ENCODE measurements around the gene PPP2R2B.
A peak's percentile ranks its signal among the peaks of the same experiment; 100 is the strongest.

The PPP2R2B gene

DNA sequence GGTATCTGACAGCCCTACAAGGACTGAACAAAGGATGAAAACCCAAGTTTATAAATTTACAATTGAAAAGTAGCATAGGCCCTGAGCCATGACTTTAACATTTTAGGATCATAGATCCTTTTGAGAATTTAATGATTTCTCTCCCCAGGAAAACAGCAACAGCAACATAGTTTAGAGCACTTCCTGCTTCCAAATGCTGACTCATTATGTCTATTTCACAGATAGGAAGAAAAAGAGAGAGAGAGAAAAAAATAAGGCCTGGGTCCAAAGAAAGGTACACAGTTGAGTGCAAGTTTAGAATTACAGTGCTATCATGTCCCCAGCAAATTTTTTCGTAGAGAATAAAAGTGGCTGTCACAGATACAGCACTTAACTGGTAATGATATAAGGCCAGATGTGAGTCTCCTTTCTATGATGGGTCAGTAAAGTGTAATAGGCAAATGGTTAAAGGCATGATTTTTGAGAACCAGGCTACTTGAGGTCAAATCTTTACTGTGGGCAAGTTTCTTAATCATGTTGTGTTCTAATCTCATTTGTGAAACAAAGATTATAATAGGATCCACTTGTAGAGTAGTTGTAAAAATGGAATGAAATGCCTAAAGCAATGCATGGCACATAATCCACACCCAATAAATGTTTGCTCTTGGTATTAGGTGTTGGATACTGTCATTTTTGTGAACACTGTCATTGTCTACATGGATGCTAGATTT is 12.3 kb upstream of the PPP2R2B start:
- peak overlapping the region; percentile 36 for H2BK15ac ChIP-seq (replicated peaks; ENCODE audit: low read depth)
- H3K23ac ChIP-seq (ENCODE audit: low read length), result no peak overlapping the region
- no peak overlapping the region for H3K4me3 ChIP-seq (ENCODE audit: low read length)
- no peak overlapping the region for H3K9ac ChIP-seq (ENCODE audit: low read length)
- DNase-seq, result no peak
- H3K18ac ChIP-seq (ENCODE audit: low read length), result peak overlapping the region; percentile 28
- no CpG with 5 or more reads among the region's 1 CpG for WGBS (ENCODE audit: extremely low coverage, insufficient coverage, low lambda C conversion rate)
- H3K27me3 ChIP-seq (ENCODE audit: insufficient read depth, low read length, poor library complexity), result no peaks in the 10 kb centered on the region
- no peak overlapping the region for H3K56ac ChIP-seq (ENCODE audit: low read length)
- H3K79me2 ChIP-seq (ENCODE audit: control insufficient read depth, insufficient read depth, low read length), result no peaks in the 10 kb centered on the region
- no peak overlapping the region for H2BK5ac ChIP-seq (ENCODE audit: low read length)
- no peak overlapping the region for H3K4me2 ChIP-seq (ENCODE audit: low read length)
- no peak overlapping the region for H2AK5ac ChIP-seq (ENCODE audit: low read length)
- no peak overlapping the region for H2BK120ac ChIP-seq (ENCODE audit: low read depth, low read length)
- H3K27ac ChIP-seq (ENCODE audit: low read depth, low read length), result no peak overlapping the region
- H3K4ac ChIP-seq (ENCODE audit: low read depth, low read length), result no peak overlapping the region
- no peaks in the 10 kb centered on the region for H3K79me1 ChIP-seq (ENCODE audit: low read length)
- H4K8ac ChIP-seq (ENCODE audit: low read depth, low read length), result no peak overlapping the region
- no peaks in the 10 kb centered on the region for H3K36me3 ChIP-seq (ENCODE audit: control insufficient read depth, insufficient read depth, low read length)
- no peak overlapping the region for H4K5ac ChIP-seq (ENCODE audit: low read length)
- H3K4me1 ChIP-seq (ENCODE audit: control insufficient read depth, low read depth, low read length), result peaks cover 3% of the 10 kb centered on the region

DNA sequence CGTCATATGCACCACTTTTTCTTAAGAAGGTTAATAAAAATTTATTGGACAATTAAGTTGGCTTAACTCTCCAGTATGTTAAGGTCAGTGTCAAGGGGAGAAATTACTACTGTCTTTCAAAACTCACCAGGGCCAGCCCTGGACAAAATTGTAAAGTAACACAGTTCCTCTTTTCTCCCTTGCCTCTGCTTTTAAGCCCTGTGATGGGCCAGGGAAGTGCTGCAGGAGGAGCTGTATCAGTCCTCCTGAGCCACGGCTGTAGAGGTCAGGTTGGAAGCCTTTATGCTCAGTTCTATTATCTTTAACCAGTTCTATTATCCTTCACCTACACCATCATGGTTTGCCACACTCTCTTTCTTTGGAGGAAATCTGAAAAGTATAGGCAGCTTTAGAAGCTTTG is 11.5 kb upstream of the PPP2R2B start:
- Histone ChIP-seq H3K18ac (ENCODE audit: low read length) (no peak overlapping the region), H3K27ac (ENCODE audit: low read depth, low read length) (no peak overlapping the region), H4K8ac (ENCODE audit: low read depth, low read length) (no peak overlapping the region), H3K79me2 (ENCODE audit: control insufficient read depth, insufficient read depth, low read length) (no peaks in the 10 kb centered on the region), H4K5ac (ENCODE audit: low read length) (no peak overlapping the region), H3K23ac (ENCODE audit: low read length) (no peak overlapping the region), H3K4me1 (ENCODE audit: control insufficient read depth, low read depth, low read length) (peaks cover 3% of the 10 kb centered on the region), H3K56ac (ENCODE audit: low read length) (no peak overlapping the region), H3K27me3 (ENCODE audit: insufficient read depth, low read length, poor library complexity) (no peaks in the 10 kb centered on the region), H3K79me1 (ENCODE audit: low read length) (no peaks in the 10 kb centered on the region), H2BK5ac (ENCODE audit: low read length) (no peak overlapping the region), H3K4ac (ENCODE audit: low read depth, low read length) (no peak overlapping the region), H3K4me2 (ENCODE audit: low read length) (no peak overlapping the region), H2BK120ac (ENCODE audit: low read depth, low read length) (no peak overlapping the region), H2AK5ac (ENCODE audit: low read length) (no peak overlapping the region), H2BK15ac (replicated peaks; ENCODE audit: low read depth) (no peak overlapping the region), H3K36me3 (ENCODE audit: control insufficient read depth, insufficient read depth, low read length) (no peaks in the 10 kb centered on the region), H3K4me3 (ENCODE audit: low read length) (no peak overlapping the region), H3K9ac (ENCODE audit: low read length) (no peak overlapping the region)
- DNase-seq, result no peak
- WGBS (ENCODE audit: extremely low coverage, insufficient coverage, low lambda C conversion rate), result no CpG with 5 or more reads among the region's 2 CpGs

DNA sequence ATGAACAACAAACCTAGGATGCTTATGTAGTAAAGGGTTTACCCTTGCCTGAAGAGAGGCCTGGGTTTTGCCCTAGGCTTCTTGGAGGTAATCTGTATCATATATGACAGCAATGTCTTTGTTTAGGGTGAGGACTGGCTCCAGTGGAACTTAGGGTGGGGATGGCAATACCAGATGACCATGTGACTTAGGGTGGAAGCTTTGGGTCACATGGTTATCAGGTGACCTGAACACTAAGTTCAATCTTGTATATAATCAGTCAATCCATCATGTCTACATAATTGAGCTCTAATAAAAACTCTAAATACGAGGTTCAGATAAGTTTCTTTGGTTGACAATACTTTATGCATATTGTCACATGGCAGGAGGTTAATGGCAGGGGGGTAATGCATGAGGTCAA is 10.6 kb upstream of the PPP2R2B start:
- H4K8ac ChIP-seq (ENCODE audit: low read depth, low read length), result no peak overlapping the region
- H3K79me2 ChIP-seq (ENCODE audit: control insufficient read depth, insufficient read depth, low read length), result no peaks in the 10 kb centered on the region
- H3K27ac ChIP-seq (ENCODE audit: low read depth, low read length), result no peak overlapping the region
- no peak overlapping the region for H3K56ac ChIP-seq (ENCODE audit: low read length)
- no peak overlapping the region for H2BK5ac ChIP-seq (ENCODE audit: low read length)
- H4K5ac ChIP-seq (ENCODE audit: low read length), result no peak overlapping the region
- H3K18ac ChIP-seq (ENCODE audit: low read length), result no peak overlapping the region
- no peak for DNase-seq
- no peak overlapping the region for H3K4ac ChIP-seq (ENCODE audit: low read depth, low read length)
- H3K36me3 ChIP-seq (ENCODE audit: control insufficient read depth, insufficient read depth, low read length), result no peaks in the 10 kb centered on the region
- no peak overlapping the region for H3K4me2 ChIP-seq (ENCODE audit: low read length)
- peaks cover 3% of the 10 kb centered on the region for H3K4me1 ChIP-seq (ENCODE audit: control insufficient read depth, low read depth, low read length)
- no peaks in the 10 kb centered on the region for H3K27me3 ChIP-seq (ENCODE audit: insufficient read depth, low read length, poor library complexity)
- no peak overlapping the region for H2BK15ac ChIP-seq (replicated peaks; ENCODE audit: low read depth)
- H2BK120ac ChIP-seq (ENCODE audit: low read depth, low read length), result no peak overlapping the region
- H2AK5ac ChIP-seq (ENCODE audit: low read length), result no peak overlapping the region
- no peaks in the 10 kb centered on the region for H3K79me1 ChIP-seq (ENCODE audit: low read length)
- no peak overlapping the region for H3K23ac ChIP-seq (ENCODE audit: low read length)
- H3K9ac ChIP-seq (ENCODE audit: low read length), result no peak overlapping the region
- H3K4me3 ChIP-seq (ENCODE audit: low read length), result no peak overlapping the region
- no CpG with 5 or more reads among the region's 1 CpG for WGBS (ENCODE audit: extremely low coverage, insufficient coverage, low lambda C conversion rate)

GRCh38 chr5:146888351-146888978 is 9.9 kb upstream of the PPP2R2B start:
- Histone ChIP-seq H2AK5ac (ENCODE audit: low read length) (no peak overlapping the region), H3K79me1 (ENCODE audit: low read length) (no peaks in the 10 kb centered on the region), H3K27ac (ENCODE audit: low read depth, low read length) (no peak overlapping the region), H3K56ac (ENCODE audit: low read length) (no peak overlapping the region), H3K36me3 (ENCODE audit: control insufficient read depth, insufficient read depth, low read length) (no peaks in the 10 kb centered on the region), H3K9ac (ENCODE audit: low read length) (no peak overlapping the region), H3K4me2 (ENCODE audit: low read length) (no peak overlapping the region), H2BK5ac (ENCODE audit: low read length) (no peak overlapping the region), H3K79me2 (ENCODE audit: control insufficient read depth, insufficient read depth, low read length) (no peaks in the 10 kb centered on the region), H3K4ac (ENCODE audit: low read depth, low read length) (no peak overlapping the region), H2BK120ac (ENCODE audit: low read depth, low read length) (no peak overlapping the region), H3K27me3 (ENCODE audit: insufficient read depth, low read length, poor library complexity) (no peaks in the 10 kb centered on the region), H2BK15ac (replicated peaks; ENCODE audit: low read depth) (no peak overlapping the region), H3K4me1 (ENCODE audit: control insufficient read depth, low read depth, low read length) (peaks cover 3% of the 10 kb centered on the region), H4K8ac (ENCODE audit: low read depth, low read length) (no peak overlapping the region), H3K23ac (ENCODE audit: low read length) (no peak overlapping the region), H4K5ac (ENCODE audit: low read length) (no peak overlapping the region), H3K4me3 (ENCODE audit: low read length) (no peak overlapping the region), H3K18ac (ENCODE audit: low read length) (no peak overlapping the region)
- no peak for DNase-seq
- WGBS (ENCODE audit: extremely low coverage, insufficient coverage, low lambda C conversion rate), result no CpG with 5 or more reads among the region's 3 CpGs

DNA sequence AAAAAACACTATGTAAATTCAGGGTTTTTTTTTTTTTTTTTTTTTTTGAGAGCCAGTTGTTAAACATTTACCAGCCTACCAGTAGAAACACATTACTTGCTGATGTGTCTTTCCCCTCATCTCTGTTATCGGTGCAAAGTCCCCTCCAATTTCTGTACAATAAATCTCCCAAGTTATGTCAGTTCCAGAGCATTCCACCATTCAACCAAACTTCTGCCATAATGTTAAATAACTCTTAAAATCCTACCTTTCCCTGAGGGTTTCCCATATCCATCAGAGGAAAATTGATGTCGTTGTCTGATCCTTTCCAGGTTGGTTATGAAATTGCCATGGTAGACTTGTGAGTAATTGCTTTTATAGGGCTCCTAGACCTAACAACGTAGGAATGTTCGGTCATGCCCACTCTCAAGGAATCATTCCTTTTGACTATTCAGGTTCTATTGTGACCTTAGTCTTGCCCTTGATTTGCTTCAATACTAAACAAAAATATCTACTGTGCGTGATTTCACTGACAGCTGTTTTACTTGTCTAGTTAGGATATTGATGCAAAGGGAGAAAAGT is 5.6 kb upstream of the PPP2R2B start:
- H3K4me3 ChIP-seq (ENCODE audit: low read length), result no peak overlapping the region
- no peak overlapping the region for H2AK5ac ChIP-seq (ENCODE audit: low read length)
- no peak for DNase-seq
- H3K79me2 ChIP-seq (ENCODE audit: control insufficient read depth, insufficient read depth, low read length), result no peaks in the 10 kb centered on the region
- H2BK15ac ChIP-seq (replicated peaks; ENCODE audit: low read depth), result no peak overlapping the region
- no peaks in the 10 kb centered on the region for H3K79me1 ChIP-seq (ENCODE audit: low read length)
- H2BK120ac ChIP-seq (ENCODE audit: low read depth, low read length), result no peak overlapping the region
- no peak overlapping the region for H2BK5ac ChIP-seq (ENCODE audit: low read length)
- H3K9ac ChIP-seq (ENCODE audit: low read length), result no peak overlapping the region
- no peak overlapping the region for H4K8ac ChIP-seq (ENCODE audit: low read depth, low read length)
- H3K4me2 ChIP-seq (ENCODE audit: low read length), result no peak overlapping the region
- H3K56ac ChIP-seq (ENCODE audit: low read length), result no peak overlapping the region
- no peak overlapping the region for H3K23ac ChIP-seq (ENCODE audit: low read length)
- H3K36me3 ChIP-seq (ENCODE audit: control insufficient read depth, insufficient read depth, low read length), result no peaks in the 10 kb centered on the region
- no peak overlapping the region for H3K27ac ChIP-seq (ENCODE audit: low read depth, low read length)
- no CpG with 5 or more reads among the region's 5 CpGs for WGBS (ENCODE audit: extremely low coverage, insufficient coverage, low lambda C conversion rate)
- H3K27me3 ChIP-seq (ENCODE audit: insufficient read depth, low read length, poor library complexity), result no peaks in the 10 kb centered on the region
- H4K5ac ChIP-seq (ENCODE audit: low read length), result no peak overlapping the region
- H3K4ac ChIP-seq (ENCODE audit: low read depth, low read length), result no peak overlapping the region
- H3K18ac ChIP-seq (ENCODE audit: low read length), result no peak overlapping the region
- peaks cover 3% of the 10 kb centered on the region for H3K4me1 ChIP-seq (ENCODE audit: control insufficient read depth, low read depth, low read length)

Measured in mesendoderm (in vitro differentiated cells).